Fibroblast of peridontal ligament (primary cell): ENCODE data around the gene PRELID2.
"Not testable (repeated sequence)": the region's sequence is repeated elsewhere in the genome, so short reads cannot be mapped to it uniquely, and the experiment has no call there.

Source experiments
- DNase-seq: peaks from one replicate; pipeline ENCODE4 v3.0.0-alpha.2; 2010; ENCODE audit errors: extremely low read depth

The PRELID2 gene

GRCh38 chr5:145834917-145835847 is at the start of gene PRELID2:
PRELID2 (minus strand) TSS chr5:145835342; CDS start chr5:145835251, 91 bp downstream.
- peak; percentile 85 for DNase-seq

GRCh38 chr5:145874765-145875164 is 39.6 kb upstream of the PRELID2 start:
- DNase-seq, result no peak

- no peak for DNase-seq
Observed at GRCh38 chr5:145872914-145873313, 37.8 kb upstream of the PRELID2 start, which contains the start of gene GRXCR2. GRXCR2 (minus strand) TSS chr5:145873014; CDS start chr5:145872968, 46 bp downstream.

DNA sequence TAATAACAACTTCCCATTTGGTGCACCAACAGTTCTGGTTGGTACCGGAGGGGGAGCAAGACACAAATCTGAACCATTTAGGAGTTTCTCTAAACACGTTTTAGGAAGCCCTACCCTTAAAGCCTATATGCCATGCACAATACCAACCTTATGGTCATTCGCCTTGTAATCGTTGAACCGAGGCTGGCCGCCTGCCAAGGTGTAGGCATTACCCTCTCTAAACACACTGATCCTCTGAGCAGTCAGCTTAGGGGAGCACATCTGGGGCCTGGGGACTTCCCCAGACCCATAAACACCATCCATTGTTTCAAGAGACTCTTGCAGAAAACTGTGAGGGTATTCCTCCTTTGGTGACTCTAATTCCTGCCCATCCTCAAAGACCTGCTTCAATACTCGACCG is 37.3 kb upstream of the PRELID2 start:
- DNase-seq, result no peak

- no peak for DNase-seq
Observed at GRCh38 chr5:145869753-145870152, 34.6 kb upstream of the PRELID2 start.

- peak; percentile 58 for DNase-seq
Observed at GRCh38 chr5:145867806-145868205, 32.7 kb upstream of the PRELID2 start.

DNA sequence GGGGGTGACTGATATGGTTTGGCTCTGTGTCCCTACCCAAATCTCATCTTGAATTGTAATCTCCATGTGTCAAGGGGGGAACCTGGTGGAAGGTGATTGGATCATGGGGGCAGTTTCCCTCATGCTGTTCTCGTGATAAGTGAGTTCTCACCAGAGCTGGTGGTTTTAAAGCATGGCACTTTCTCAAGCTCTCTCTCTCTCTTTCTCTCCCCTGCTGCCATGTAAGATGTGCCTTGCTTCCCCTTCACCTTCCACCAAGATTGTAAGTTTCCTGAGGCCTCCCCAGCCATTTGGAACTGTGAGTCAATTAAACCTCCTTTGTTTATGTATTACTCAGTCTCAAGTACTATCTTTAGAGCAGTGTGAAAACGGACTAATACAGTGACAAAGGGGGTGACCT is 29.3 kb upstream of the PRELID2 start:
- DNase-seq, result not testable (repeated sequence)

DNA sequence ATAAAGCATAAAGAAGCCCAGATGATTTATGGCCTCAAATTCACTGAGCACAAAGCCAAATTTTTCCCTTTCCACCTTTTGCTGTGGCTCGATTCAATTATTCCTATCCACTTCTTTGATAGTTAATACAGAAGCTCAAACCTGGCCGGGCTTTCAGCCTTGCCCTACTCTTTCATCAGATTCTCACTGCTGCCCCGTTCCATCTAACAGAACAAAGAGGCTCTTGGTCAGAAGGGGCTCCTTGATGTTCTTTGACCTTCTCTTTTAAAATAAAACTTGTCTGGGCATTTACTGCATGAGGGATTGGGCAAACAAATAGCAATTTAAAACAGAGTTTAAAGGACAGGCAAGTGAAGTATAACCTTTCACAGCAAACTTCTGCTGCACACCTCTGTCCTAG is 27.9 kb upstream of the PRELID2 start:
- no peak for DNase-seq

DNA sequence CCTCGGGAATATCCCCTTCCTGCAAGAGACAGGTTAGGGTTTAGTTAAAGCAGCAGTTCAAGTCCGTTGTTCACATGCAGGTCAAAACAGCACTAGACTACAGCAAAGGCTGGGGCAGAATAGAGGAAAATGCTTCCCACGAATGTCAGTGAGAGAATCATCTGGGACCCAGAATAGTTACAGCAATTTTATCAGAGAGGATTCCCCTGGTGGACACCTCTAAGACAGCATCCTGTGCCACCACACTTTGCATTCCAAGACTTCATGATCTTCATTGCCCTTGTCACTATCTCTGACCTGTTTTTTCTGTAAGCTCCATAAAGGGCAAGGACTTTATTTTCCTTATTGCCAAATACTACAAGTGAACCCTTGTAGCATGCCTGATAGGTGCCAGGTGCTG is 24.8 kb upstream of the PRELID2 start:
- DNase-seq, result no peak

- DNase-seq, result no peak
Observed at GRCh38 chr5:145859453-145859852, 24.3 kb upstream of the PRELID2 start.

DNA sequence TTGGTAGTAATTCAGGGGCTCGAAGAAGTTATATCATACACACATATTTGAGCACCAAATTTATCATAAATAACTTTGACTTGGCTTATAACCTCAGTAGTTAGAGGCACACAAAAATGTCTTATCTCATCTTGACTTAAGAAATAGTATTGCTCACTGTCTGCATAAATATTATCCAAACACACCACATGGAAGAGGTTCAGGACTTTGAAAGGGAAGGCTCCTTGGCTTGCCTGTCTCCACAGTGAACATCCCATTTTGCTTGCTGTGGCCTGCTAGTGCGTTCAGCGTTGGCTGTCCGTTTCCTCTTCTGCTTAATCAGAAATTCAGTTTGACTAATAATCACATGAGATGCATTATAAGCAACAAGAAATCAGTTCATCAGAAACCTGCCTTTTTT is 23.8 kb upstream of the PRELID2 start:
- peak; percentile 14 for DNase-seq

DNA sequence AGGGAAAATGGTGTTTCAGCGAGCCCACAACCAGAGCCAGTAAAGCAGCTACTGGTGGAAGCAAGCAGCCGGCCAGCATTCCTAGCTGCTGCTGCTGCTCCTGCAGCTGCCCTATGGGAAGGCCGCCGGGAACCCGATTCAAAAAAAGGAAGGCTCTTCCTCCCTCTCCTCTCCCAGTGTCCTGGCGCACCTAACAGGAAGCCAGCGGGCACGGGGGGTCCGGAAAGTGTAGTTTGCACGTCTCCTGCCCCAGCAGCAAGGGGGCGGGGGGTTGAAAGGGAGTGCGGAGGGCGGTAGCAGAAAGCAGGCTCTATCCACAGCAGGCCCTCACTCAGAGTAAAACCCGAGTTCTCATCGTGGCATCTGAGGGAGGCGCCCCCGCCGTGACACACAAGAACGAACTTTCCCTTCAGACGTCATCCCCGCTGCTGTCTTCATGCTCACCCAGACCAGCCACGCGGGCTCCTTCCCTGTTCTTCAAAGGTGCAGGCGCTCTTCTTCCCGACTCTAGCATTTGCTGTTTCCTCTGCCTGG is 21.2 kb upstream of the PRELID2 start:
- DNase-seq, result peak; percentile 60

GRCh38 chr5:145855763-145856267 is 20.7 kb upstream of the PRELID2 start:
- DNase-seq, result no peak

DNA sequence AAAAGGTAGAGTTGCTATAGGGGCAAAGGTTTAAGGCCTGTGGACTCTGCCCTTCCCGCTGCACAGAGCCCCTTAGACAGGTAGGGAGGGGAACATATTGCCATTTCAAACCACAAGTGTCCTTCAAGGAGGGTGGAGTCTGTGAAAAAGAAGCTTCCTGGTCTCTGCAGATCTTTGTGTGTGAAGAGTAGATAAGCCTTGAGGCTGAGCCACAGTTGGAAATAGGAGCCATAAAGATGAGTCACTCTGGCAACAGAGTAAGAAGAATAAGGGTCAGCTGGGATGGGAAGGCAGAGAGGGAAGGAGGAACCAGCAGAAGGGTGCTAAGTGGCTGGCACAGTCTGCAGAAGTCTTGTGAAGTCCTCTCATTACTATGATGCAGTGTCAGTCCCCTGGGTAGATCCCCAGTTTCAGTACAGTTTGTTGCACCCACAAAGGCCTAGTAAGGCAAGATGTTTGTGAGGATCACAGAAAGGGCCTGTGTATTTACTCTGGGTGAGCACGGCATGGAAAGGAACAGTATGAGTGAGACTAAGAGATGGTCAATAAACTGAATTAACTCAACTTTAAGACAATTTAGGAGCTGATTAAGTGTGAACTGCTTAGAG is 19.6 kb upstream of the PRELID2 start:
- DNase-seq, result peak; percentile 77

GRCh38 chr5:145853781-145854376 is 18.7 kb upstream of the PRELID2 start:
- DNase-seq, result no peak

DNA sequence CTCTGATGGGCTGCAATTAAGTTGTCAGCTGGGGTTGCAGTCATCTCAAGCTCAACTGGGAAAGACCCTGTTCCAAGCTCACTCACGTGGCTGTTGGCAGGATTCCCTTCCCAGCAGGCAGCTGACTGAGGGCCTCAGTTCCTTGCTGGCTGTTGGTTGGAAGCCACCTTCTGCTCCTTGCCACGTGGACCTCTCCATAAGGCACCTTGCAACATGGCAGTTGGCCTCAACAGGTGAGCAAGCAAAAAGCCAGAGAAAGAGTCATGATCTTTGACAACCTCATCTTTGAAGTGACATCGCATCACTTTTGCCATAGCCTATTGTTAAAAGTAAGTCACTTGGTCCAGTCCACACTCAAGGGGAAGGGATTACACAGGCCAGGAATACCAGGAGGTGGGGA is 17.8 kb upstream of the PRELID2 start:
- DNase-seq, result no peak

DNA sequence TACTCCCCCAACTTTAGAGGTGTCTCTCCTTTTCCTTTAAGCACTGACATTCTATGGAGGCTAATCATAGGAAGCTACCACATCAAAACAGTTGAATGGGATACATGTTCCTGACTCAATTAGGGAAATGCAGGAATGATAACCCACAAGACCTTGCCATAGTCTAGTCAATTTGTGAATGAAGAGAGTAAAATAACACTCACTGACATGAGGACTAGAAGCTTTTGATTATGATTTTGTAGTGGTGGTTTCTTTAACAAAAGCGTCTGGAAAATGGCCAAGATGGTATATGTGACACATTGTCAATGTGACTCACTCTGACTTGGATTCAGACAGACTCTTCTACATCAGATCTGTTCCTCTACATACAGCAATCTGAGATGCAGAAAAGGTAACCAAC is 13.7 kb upstream of the PRELID2 start:
- peak; percentile 41 for DNase-seq

DNA sequence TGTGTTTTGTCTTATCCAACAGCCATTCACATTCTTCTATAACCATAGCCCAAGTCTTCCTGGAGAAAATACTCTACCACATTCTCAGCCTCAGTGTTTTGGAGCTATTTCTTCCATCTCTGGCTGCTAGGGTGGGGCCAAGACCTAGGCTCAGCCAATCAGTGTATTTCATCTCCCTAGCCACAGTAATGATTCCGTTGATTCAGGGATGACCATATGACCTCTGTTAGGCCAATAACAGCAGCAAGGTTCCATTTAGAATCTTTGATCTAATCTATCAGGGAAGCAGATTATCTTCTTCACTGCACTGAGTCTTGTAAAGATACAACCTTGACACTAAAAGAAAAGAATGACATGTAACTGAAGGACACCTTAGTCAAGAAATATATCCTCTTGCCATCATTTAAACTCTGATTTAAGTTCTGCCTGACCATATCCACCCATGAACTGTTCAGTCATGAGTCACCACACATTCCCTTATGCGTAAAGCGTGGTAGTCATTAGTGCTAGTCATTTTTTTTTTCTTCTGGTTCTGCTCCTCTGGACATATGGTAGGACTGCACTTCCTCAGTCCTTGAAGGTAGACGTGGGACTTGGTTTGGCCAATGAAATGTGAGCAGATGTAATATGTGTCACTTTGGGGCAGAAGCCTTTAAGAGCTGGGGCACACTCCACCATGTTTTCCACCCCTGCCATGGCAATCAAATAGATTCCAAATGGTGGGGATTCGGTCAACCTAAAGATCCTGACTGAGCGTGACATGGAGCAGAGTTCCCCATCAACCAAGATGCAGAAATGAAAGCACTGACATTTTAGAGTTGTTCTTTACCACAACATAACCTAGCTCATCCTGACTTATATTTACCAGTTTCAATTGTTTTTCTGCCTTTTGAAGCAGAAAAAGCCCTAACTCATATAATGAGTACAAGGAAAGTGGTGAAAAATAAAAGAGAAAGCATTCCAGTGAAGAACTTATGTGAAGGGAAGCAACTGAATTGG is 12.7 kb upstream of the PRELID2 start:
- peak; percentile 86 for DNase-seq

GRCh38 chr5:145846081-145846480 is 10.9 kb upstream of the PRELID2 start:
- no peak for DNase-seq

GRCh38 chr5:145841299-145841698 is 6.2 kb upstream of the PRELID2 start:
- no peak for DNase-seq
